PC-3 (cell line): ENCODE measurements around the gene SIPA1L2.

ENCODE experiments used
- EZH2 ChIP-seq: fragments of 300-600 bp; sonication (generic); IDR thresholded peaks from one replicate; pipeline ENCODE4 v1.6.1; 2017; ENCODE audit warnings: antibody characterized with exemption, mild to moderate bottlenecking, low read length; ENCODE audit not compliant: unreplicated experiment
- EZH2phosphoT487 ChIP-seq: fragments of 300-600 bp; sonication (generic); IDR thresholded peaks from 2 replicates; pipeline ENCODE4 v1.6.1; 2018; ENCODE audit warnings: mild to moderate bottlenecking, antibody characterized with exemption, low read length, borderline replicate concordance
- TF ChIP-seq, protein P1 (sequence below): fragments of 300-600 bp; sonication (generic); conservative IDR thresholded peaks from 2 replicates; pipeline ENCODE4 v1.5.1; 2017; ENCODE audit warnings: antibody characterized with exemption, low read depth, mild to moderate bottlenecking, low read length

DNA sequence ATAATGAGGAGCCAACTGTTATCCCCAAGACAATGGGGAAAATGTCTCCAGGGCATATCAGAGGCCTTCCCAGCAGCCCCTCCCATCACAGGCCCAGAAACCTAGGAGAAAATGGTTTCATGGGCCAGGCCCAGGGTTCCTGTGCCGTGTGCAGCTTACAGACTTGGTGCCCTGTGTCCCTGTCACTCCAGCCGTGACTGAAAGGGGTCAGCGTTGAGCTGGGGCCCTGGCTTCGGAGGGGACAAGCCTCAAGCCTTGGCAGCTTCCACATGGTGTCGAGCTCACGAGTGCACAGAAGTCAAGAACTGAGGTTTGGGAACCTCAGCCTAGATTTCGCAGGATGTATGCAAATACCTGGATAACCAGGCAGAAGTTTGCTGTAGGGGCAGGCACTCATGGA is 18.1 kb downstream of the SIPA1L2 start:
- TF ChIP-seq, protein P1, sequence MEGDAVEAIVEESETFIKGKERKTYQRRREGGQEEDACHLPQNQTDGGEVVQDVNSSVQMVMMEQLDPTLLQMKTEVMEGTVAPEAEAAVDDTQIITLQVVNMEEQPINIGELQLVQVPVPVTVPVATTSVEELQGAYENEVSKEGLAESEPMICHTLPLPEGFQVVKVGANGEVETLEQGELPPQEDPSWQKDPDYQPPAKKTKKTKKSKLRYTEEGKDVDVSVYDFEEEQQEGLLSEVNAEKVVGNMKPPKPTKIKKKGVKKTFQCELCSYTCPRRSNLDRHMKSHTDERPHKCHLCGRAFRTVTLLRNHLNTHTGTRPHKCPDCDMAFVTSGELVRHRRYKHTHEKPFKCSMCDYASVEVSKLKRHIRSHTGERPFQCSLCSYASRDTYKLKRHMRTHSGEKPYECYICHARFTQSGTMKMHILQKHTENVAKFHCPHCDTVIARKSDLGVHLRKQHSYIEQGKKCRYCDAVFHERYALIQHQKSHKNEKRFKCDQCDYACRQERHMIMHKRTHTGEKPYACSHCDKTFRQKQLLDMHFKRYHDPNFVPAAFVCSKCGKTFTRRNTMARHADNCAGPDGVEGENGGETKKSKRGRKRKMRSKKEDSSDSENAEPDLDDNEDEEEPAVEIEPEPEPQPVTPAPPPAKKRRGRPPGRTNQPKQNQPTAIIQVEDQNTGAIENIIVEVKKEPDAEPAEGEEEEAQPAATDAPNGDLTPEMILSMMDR = peak; percentile 29; the same call in 1 of the 2 replicates
- TF ChIP-seq EZH2 = no peak
- TF ChIP-seq EZH2phosphoT487 = no peak
